ENCODE measurements around the gene MYL2. TPM values are rescaled to one million over a fixed set of nuclear protein-coding genes. Genes with fewer than 3 reads are reported as not detected.

Gene MYL2
- total and polyA plus RNA-seq, 2 experiments from 2014 or later, result not detected

DNA sequence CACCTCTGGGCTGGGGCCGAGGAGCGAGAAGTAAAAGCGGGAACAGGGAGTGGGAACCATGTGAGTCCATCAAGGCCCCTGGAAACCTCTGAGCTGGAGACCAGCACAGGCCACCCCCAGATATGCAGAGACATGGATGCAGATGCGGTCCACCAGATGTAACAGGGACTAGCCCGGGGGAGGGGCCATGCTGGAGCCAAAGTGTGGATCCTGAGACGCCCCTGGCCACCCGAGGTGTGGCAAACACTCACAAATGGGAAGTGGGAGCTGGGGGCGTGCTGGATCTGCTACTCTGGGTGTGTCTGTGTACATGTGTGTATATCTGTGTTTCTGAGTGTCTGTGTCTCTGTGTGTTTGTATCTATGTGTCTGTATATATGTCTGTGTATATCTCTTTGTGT is 12.8 kb downstream of the MYL2 start:
- Mint-ChIP-seq H3K9me3 (no peaks in the 10 kb centered on the region), H3K27me3 (ENCODE audit: insufficient read depth, low read depth, poor library complexity) (peaks cover 2% of the 10 kb centered on the region), H3K4me1 (peaks cover 7% of the 10 kb centered on the region; the same call in 2 of the 3 replicates), H3K27ac (no peak overlapping the region), H3K4me3 (no peak overlapping the region), H3K36me3 (ENCODE audit: low read depth) (no peaks in the 10 kb centered on the region)
- Histone ChIP-seq H2AFZ (no peak overlapping the region), H3K79me2 (replicated peaks; ENCODE audit: insufficient read depth) (no peaks in the 10 kb centered on the region), H3K36me3 (ENCODE audit: insufficient read depth) (no peaks in the 10 kb centered on the region), H3K4me2 (no peak overlapping the region), H3K4me3 (no peak overlapping the region), H3K9me2 (ENCODE audit: insufficient read depth) (peaks cover 11% of the 10 kb centered on the region), H3F3A (replicated peaks; ENCODE audit: low read depth) (no peaks in the 10 kb centered on the region), H3K27me3 (ENCODE audit: insufficient read depth) (no peaks in the 10 kb centered on the region), H4K20me1 (replicated peaks; ENCODE audit: insufficient read depth) (no peaks in the 10 kb centered on the region), H3K27ac (ENCODE audit: low read depth) (no peak overlapping the region), H3K4me1 (ENCODE audit: insufficient read depth) (no peaks in the 10 kb centered on the region)
- DNase-seq (ENCODE audit: low spot score) (no peak), ATAC-seq (no peak)
- TF ChIP-seq, protein P1, sequence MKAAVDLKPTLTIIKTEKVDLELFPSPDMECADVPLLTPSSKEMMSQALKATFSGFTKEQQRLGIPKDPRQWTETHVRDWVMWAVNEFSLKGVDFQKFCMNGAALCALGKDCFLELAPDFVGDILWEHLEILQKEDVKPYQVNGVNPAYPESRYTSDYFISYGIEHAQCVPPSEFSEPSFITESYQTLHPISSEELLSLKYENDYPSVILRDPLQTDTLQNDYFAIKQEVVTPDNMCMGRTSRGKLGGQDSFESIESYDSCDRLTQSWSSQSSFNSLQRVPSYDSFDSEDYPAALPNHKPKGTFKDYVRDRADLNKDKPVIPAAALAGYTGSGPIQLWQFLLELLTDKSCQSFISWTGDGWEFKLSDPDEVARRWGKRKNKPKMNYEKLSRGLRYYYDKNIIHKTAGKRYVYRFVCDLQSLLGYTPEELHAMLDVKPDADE (IDR thresholded peaks at IDR 0.05), result no peak
- TF ChIP-seq, protein P2, sequence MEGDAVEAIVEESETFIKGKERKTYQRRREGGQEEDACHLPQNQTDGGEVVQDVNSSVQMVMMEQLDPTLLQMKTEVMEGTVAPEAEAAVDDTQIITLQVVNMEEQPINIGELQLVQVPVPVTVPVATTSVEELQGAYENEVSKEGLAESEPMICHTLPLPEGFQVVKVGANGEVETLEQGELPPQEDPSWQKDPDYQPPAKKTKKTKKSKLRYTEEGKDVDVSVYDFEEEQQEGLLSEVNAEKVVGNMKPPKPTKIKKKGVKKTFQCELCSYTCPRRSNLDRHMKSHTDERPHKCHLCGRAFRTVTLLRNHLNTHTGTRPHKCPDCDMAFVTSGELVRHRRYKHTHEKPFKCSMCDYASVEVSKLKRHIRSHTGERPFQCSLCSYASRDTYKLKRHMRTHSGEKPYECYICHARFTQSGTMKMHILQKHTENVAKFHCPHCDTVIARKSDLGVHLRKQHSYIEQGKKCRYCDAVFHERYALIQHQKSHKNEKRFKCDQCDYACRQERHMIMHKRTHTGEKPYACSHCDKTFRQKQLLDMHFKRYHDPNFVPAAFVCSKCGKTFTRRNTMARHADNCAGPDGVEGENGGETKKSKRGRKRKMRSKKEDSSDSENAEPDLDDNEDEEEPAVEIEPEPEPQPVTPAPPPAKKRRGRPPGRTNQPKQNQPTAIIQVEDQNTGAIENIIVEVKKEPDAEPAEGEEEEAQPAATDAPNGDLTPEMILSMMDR (conservative IDR thresholded peaks at IDR 0.05; ENCODE audit: low read depth in 2 of 2), result no peak
- TF ChIP-seq EZH2phosphoT487 (IDR thresholded peaks at IDR 0.05; ENCODE audit: unreplicated experiment) (no peak), STAT1 (IDR thresholded peaks at IDR 0.05; ENCODE audit: unreplicated experiment) (no peak), CREB1 (CRISPR knock-in tag; IDR thresholded peaks at IDR 0.05; ENCODE audit: low read depth) (no peak), POLR2AphosphoS5 (IDR thresholded peaks at IDR 0.05; ENCODE audit: low read depth) (no peak), NANOG (IDR thresholded peaks at IDR 0.05; ENCODE audit: borderline replicate concordance) (no peak), EZH2 (IDR thresholded peaks at IDR 0.05; ENCODE audit: low read depth, unreplicated experiment) (no peak), JUNB (IDR thresholded peaks at IDR 0.05; ENCODE audit: unreplicated experiment) (no peak)
- TF ChIP-seq, protein P3, sequence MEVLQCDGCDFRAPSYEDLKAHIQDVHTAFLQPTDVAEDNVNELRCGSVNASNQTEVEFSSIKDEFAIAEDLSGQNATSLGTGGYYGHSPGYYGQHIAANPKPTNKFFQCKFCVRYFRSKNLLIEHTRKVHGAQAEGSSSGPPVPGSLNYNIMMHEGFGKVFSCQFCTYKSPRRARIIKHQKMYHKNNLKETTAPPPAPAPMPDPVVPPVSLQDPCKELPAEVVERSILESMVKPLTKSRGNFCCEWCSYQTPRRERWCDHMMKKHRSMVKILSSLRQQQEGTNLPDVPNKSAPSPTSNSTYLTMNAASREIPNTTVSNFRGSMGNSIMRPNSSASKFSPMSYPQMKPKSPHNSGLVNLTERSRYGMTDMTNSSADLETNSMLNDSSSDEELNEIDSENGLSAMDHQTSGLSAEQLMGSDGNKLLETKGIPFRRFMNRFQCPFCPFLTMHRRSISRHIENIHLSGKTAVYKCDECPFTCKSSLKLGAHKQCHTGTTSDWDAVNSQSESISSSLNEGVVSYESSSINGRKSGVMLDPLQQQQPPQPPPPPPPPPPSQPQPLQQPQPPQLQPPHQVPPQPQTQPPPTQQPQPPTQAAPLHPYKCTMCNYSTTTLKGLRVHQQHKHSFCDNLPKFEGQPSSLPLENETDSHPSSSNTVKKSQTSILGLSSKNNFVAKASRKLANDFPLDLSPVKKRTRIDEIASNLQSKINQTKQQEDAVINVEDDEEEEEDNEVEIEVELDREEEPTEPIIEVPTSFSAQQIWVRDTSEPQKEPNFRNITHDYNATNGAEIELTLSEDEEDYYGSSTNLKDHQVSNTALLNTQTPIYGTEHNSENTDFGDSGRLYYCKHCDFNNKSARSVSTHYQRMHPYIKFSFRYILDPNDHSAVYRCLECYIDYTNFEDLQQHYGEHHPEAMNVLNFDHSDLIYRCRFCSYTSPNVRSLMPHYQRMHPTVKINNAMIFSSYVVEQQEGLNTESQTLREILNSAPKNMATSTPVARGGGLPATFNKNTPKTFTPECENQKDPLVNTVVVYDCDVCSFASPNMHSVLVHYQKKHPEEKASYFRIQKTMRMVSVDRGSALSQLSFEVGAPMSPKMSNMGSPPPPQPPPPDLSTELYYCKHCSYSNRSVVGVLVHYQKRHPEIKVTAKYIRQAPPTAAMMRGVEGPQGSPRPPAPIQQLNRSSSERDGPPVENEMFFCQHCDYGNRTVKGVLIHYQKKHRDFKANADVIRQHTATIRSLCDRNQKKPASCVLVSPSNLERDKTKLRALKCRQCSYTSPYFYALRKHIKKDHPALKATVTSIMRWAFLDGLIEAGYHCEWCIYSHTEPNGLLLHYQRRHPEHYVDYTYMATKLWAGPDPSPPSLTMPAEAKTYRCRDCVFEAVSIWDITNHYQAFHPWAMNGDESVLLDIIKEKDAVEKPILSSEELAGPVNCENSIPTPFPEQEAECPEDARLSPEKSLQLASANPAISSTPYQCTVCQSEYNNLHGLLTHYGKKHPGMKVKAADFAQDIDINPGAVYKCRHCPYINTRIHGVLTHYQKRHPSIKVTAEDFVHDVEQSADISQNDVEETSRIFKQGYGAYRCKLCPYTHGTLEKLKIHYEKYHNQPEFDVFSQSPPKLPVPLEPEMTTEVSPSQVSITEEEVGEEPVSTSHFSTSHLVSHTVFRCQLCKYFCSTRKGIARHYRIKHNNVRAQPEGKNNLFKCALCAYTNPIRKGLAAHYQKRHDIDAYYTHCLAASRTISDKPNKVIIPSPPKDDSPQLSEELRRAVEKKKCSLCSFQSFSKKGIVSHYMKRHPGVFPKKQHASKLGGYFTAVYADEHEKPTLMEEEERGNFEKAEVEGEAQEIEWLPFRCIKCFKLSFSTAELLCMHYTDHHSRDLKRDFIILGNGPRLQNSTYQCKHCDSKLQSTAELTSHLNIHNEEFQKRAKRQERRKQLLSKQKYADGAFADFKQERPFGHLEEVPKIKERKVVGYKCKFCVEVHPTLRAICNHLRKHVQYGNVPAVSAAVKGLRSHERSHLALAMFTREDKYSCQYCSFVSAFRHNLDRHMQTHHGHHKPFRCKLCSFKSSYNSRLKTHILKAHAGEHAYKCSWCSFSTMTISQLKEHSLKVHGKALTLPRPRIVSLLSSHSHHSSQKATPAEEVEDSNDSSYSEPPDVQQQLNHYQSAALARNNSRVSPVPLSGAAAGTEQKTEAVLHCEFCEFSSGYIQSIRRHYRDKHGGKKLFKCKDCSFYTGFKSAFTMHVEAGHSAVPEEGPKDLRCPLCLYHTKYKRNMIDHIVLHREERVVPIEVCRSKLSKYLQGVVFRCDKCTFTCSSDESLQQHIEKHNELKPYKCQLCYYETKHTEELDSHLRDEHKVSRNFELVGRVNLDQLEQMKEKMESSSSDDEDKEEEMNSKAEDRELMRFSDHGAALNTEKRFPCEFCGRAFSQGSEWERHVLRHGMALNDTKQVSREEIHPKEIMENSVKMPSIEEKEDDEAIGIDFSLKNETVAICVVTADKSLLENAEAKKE (CRISPR knock-in tag; IDR thresholded peaks at IDR 0.05), result no peak
- TF ChIP-seq, protein P4, sequence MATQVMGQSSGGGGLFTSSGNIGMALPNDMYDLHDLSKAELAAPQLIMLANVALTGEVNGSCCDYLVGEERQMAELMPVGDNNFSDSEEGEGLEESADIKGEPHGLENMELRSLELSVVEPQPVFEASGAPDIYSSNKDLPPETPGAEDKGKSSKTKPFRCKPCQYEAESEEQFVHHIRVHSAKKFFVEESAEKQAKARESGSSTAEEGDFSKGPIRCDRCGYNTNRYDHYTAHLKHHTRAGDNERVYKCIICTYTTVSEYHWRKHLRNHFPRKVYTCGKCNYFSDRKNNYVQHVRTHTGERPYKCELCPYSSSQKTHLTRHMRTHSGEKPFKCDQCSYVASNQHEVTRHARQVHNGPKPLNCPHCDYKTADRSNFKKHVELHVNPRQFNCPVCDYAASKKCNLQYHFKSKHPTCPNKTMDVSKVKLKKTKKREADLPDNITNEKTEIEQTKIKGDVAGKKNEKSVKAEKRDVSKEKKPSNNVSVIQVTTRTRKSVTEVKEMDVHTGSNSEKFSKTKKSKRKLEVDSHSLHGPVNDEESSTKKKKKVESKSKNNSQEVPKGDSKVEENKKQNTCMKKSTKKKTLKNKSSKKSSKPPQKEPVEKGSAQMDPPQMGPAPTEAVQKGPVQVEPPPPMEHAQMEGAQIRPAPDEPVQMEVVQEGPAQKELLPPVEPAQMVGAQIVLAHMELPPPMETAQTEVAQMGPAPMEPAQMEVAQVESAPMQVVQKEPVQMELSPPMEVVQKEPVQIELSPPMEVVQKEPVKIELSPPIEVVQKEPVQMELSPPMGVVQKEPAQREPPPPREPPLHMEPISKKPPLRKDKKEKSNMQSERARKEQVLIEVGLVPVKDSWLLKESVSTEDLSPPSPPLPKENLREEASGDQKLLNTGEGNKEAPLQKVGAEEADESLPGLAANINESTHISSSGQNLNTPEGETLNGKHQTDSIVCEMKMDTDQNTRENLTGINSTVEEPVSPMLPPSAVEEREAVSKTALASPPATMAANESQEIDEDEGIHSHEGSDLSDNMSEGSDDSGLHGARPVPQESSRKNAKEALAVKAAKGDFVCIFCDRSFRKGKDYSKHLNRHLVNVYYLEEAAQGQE (IDR thresholded peaks at IDR 0.05; ENCODE audit: unreplicated experiment), result no peak
